GM19467 (cell line): ENCODE data around the gene RBM39.
"Not testable (repeated sequence)": the region's sequence is repeated elsewhere in the genome, so short reads cannot be mapped to it uniquely, and the experiment has no call there.

ENCODE experiments used
- ATAC-seq: cut with Tn5 transposase; IDR thresholded peaks from one replicate; pipeline ENCODE4 v1.9.1; 2021; ENCODE audit warnings: mild to moderate bottlenecking, moderate library complexity; ENCODE audit not compliant: unreplicated experiment

The RBM39 gene

GRCh38 chr20:35729836-35730582 is 12.1 kb downstream of the RBM39 start:
- no peak for ATAC-seq

GRCh38 chr20:35729283-35729807 is 12.7 kb downstream of the RBM39 start:
- ATAC-seq: no peak

DNA sequence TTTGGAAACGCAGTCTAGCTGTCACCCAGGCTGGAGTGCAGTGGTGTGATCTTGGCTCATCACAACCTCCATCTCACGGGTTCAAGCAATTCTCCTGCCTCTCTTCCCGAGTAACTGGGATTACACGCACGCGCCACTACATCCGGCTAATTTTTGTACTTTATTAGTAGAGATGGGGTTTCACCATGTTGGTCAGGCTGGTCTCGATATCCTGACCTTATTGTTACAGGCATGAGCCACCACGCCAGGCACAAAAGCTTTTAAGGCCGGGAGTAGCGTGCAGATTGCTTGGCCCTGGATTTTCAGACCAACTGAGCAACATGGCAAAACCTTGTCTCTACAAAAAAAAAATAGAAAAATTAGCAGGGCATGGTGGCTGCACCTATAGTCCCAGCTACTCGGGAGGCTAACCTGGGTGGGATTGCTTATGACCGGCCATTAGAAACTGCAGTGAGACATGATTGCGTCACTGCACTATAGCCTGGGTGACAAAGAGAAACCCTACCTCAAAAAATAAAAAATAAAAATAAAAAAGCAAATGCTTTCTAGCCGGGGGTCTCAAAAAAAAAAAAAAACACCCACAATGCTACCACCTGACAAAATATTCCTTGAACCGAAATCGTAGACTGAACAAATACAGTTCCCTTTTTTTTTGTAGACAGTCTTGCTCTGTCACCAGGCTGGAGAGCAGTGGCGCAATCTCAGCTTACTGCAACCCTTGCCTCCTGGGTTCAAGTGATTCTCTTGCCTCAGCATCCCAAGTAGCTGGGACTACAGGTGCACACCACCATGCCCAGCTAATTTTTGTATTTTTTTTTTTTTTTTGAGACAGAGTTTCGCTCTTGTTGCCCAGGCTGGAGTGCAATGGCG is 15.0 kb downstream of the RBM39 start:
- no peak for ATAC-seq

GRCh38 chr20:35724321-35725230 is 17.5 kb downstream of the RBM39 start:
- no peak for ATAC-seq

GRCh38 chr20:35723652-35724320 is 18.3 kb downstream of the RBM39 start:
- ATAC-seq: not testable (repeated sequence)

GRCh38 chr20:35723275-35723639 is 18.8 kb downstream of the RBM39 start:
- not testable (repeated sequence) for ATAC-seq

DNA sequence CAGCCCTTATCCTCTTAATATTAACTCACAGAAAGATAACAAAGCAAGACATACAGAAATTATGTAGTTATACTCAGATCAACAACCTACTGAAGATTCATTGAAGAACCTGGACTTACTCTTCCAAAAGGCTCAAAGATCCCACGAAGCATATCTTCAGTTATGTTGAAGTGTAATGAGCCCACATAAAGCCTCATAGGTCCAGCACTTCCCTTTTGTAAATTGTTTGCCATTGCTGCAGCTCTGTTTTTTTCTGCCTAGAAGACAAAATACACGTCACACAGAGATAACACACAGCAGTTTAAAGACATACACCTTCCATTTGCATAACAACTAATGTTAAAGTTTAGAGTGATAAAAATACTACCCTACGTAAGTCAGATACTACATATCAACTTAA is 20.4 kb downstream of the RBM39 start:
- no peak for ATAC-seq

GRCh38 chr20:35721219-35721618 is 20.8 kb downstream of the RBM39 start:
- ATAC-seq: no peak

DNA sequence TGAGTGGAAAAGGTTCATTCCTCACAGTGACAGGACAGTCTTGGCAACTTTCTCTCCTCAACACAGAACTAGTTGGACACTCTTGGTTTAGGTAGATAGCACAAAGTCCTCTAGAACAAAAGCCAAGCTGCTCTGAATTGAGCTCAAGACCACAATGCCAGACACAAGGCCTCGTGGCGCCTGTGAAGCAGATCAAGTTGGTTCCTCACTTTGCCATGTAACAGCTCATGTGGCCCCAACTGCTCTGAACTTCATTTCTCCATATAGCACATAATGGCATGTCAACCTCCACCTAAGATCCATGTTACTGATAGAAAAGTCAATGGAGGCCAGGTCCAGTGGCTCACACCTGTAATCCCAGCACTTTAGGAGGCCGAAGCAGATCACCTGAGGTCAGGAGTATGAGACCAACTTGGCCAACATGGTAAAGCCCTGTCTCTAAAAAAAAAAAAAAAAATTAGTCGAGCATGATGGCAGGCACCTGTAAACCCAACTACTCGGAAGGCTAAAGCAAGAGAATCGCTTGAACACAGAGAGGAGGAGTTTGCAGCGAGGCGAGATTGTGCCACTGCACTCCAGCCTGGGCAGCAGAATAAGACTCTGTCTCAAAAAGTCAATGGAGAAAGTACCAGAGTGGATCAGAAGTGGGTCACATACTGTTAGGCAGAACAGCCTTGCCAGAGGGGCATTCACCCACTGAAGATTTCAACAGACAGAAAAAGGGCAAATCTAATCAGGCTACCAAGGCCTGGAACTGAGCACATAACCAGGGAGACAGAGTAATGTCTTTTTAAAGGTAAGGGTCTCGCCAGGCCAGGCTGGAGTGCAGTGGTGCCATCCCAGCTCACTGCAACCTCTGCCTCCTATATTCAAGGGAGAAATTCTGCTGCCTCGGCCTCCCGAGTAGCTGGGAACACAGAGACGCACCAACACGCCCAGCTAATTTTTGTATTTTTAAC is 21.6 kb downstream of the RBM39 start:
- no peak for ATAC-seq

GRCh38 chr20:35719717-35720116 is 22.3 kb downstream of the RBM39 start:
- no peak for ATAC-seq

- no peak for ATAC-seq
Measured at GRCh38 chr20:35718972-35719635, 23.0 kb downstream of the RBM39 start.

GRCh38 chr20:35718321-35718720 is 23.7 kb downstream of the RBM39 start:
- not testable (repeated sequence) for ATAC-seq

DNA sequence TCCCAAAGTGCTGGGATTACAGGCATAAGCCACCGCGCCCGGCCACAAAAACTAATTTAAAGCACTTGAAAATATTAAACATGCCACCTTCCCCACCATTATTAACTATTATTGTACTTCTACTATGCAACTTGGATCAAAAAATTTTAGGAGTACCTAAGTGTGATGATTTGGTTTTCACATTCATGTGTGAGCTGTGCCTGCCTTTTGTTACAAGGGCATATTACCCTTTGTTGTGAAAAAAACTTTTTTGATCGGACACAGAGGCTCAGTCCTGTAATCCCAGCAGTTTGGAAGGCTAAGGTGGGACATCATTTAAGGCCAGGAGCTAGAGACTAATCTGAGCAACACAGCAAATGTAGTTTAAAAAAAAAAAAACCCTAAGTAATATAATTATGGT is 25.7 kb downstream of the RBM39 start:
- no peak for ATAC-seq

GRCh38 chr20:35715652-35716051 is 26.4 kb downstream of the RBM39 start:
- ATAC-seq: no peak

GRCh38 chr20:35714127-35714526 is 27.9 kb downstream of the RBM39 start:
- ATAC-seq: no peak

GRCh38 chr20:35713120-35713519 is 28.9 kb downstream of the RBM39 start:
- not testable (repeated sequence) for ATAC-seq

- no peak for ATAC-seq
Measured at GRCh38 chr20:35711588-35712209, 30.4 kb downstream of the RBM39 start.

GRCh38 chr20:35710884-35711587 is 31.0 kb downstream of the RBM39 start:
- ATAC-seq: no peak
